ENCODE measurements around the gene C1orf53.

C1orf53 gene

GRCh38 chr1:197955486-197956394 lies 53.3 kb downstream of the C1orf53 start:
- no peak for DNase-seq

Measured in right kidney (tissue), 1 donor.